HTR-8/SVneo (cell line): ENCODE results near the gene PODN.

ENCODE experiments used
- DNase-seq: peaks from one replicate; pipeline ENCODE4 v3.0.0; 2011; ENCODE audit warnings: low spot score, mixed read lengths; ENCODE audit not compliant: insufficient read length
- FAIRE-seq: peaks from 2 replicates; lab custom pipeline; 2011; peaks lifted over from hg19 to GRCh38; lab: Jason Lieb, UNC

Gene PODN

DNA sequence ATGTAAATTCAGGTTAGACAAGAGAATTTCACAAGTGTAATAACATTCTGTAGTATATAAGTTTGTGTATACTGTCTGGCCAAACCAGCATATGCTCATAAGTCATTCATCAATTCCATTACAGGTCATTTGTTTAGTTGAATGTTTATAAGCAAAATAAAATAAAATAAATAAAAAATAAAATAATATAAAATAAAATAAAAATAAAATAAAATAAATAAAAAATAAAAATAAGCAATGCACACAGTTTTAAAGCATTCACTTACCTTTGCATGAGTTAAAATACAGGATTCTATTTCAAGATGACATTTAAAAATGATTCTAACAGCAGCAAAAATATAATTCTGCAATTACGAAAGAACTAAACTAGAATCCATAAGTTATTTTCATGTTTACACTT lies 9.9 kb downstream of the PODN start:
- FAIRE-seq (no peak), DNase-seq (no peak)

DNA sequence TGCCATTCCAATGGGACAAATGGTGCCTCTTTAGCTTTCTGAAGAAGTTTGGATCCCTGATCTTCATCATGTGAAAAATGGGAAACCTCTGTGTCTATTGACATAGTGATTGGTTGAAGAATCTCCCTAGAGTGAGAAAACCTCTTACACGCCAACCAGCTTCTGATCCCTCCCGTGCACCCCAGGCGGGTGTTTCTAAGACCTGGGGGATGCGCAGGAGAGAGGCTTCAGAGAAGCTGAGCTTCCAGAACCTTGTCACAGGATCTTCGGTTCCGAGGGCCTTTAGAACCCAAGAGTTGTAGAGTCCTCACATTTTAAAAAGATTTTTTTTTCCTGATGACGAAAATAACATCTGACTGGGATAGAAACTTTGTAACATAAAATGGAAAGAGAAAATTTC lies 11.3 kb downstream of the PODN start:
- DNase-seq = no peak

DNA sequence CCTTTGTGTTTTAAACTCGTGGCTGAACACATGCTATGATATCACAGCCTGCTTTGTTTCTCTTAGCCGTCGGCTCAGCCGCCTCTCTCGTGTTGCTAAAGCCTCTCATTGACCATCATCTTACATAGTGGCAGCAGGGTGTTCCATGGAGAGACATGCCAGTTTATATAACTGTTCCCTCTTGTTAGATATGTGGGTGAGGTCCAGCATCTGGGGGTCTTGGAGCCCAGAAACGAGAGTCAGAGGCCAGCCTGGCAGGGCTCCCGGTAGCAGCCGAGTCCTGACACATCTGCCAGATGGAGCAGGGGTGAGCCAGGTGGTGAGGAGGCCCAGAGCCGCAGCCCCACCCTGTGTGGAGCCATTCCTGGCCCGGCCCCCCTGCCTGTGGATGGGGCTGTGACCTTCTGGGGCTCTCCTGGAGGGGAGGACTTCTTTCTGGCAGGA lies 11.9 kb downstream of the PODN start:
- no peak for FAIRE-seq

More for the DNA sequence above, 11.3 kb downstream of the PODN start:
- FAIRE-seq = no peak

DNA sequence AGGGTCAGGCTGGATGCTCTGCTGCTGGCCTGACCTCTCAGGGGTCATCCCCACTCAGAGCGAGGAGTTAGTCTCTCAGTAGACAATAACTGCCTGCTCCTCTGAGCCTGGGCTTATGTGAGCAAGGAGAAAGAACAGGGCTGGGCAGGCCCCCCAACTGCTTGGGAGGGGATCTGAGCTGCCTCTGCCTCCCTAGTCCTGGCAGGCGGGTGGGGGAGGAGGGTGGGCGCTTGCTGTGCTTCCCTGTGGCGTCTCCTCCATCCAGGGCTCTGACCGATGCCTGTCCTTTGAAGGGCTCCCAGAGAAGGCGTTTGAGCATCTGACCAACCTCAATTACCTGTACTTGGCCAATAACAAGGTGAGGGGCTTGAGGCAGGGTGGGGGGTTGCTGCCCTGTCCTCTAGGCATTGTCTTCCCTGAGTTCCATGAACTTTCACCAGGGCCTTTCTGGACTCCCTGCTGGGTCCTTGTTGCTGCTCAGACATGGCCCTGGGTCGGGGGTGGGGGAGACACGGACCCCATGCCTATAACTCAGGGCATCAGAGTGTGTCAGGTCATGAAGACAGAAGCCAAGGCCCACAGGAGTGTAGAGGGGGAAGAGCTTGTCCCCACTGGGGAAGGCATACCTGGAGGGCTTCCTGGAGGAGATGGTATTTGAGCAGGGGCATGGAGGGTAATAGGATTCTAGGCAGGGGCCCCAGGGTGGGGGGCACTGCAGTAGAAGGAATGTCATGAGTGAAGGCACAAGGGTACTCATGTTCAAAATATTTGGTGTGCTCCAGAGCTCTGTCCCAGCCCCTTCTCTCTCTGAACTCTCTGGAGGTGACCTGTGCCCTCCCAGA lies 12.5 kb downstream of the PODN start:
- FAIRE-seq (no peak), DNase-seq (no peak)

More for the DNA sequence above, 11.9 kb downstream of the PODN start:
- DNase-seq = no peak

- FAIRE-seq (no peak), DNase-seq (no peak)
These were observed 13.2 kb downstream of the PODN start for GRCh38 chr1:53075206-53075605.

DNA sequence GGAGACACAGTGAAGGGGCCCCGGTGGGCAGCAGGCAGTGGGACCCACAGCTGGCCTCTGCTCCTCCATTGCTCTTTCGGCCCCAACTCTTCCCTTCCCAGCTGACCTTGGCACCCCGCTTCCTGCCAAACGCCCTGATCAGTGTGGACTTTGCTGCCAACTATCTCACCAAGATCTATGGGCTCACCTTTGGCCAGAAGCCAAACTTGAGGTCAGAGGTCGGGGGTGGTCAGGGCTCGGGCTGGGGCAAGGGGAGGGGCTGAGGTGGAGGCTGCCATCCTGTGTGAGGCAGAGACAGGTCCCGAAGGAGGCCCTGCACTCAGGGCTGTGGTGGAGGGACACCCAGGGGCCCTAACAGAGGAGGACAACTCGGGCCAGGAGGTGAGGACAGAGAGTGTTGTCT lies 13.7 kb downstream of the PODN start:
- DNase-seq (no peak), FAIRE-seq (no peak)

GRCh38 chr1:53076165-53076564 lies 14.2 kb downstream of the PODN start:
- FAIRE-seq = no peak
- DNase-seq = no peak

- DNase-seq (no peak), FAIRE-seq (no peak)
These were observed 14.9 kb downstream of the PODN start for GRCh38 chr1:53076721-53077598.

GRCh38 chr1:53077599-53077965 lies 15.6 kb downstream of the PODN start:
- DNase-seq (no peak), FAIRE-seq (no peak)

GRCh38 chr1:53078333-53079101 lies 16.5 kb downstream of the PODN start:
- no peak for FAIRE-seq
- DNase-seq = no peak

DNA sequence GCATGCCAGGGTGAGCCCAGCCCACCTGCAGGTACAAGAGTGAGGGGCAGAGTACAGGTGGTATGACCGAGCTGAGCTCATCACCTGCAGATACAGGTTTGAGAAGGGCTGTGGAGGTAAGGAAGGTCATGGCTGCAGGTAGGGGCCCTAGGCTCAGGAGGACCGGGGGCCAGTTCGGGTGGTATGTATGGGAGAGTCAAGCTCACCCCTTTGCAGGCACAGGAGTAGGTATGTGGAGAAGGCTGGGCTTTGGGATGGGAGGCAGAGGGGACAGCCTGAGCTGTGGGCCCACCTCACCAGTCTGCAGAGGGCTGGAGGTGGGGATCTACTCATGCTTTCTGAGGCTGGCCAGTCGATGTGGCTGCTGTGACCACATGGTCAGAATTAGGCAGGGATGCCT lies 17.2 kb downstream of the PODN start:
- FAIRE-seq (no peak), DNase-seq (no peak)

- FAIRE-seq = no peak
These were observed 18.0 kb downstream of the PODN start for GRCh38 chr1:53080041-53080440.

GRCh38 chr1:53080769-53081168 lies 18.8 kb downstream of the PODN start:
- no peak for FAIRE-seq

More at GRCh38 chr1:53080041-53080440, 18.0 kb downstream of the PODN start:
- no peak for DNase-seq

DNA sequence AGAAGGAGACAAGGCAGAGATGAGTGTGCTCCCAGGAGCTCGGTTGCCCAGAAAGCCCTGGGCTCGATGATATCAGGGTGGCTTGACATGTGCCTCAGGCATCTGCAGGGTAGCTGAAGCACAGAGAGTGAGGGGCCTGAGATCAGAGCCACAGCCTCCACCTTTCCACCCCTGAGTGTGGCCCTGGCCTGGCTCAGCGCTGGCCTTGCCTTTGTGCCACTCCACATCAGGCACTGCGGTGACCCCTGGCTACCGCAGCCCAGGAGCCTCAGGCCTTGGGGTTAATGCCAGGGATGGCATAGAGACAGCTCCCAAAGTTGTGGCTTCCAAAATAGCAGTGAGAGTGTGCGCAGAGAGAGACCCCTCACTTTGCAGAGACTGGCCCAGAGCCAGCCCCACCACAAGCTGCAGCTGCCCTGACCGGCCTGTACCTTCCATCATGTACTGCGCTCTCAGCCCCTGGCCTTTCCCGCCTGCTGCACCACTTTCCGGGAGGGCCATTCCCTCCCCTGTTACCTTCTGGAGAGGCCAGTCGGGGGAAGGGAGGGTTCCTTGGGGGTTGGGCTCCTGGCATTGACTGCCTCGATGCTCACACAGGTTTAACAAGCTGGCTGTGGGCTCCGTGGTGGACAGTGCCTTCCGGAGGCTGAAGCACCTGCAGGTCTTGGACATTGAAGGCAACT lies 19.5 kb downstream of the PODN start:
- DNase-seq (no peak), FAIRE-seq (no peak)

More at GRCh38 chr1:53080769-53081168, 18.8 kb downstream of the PODN start:
- no peak for DNase-seq

DNA sequence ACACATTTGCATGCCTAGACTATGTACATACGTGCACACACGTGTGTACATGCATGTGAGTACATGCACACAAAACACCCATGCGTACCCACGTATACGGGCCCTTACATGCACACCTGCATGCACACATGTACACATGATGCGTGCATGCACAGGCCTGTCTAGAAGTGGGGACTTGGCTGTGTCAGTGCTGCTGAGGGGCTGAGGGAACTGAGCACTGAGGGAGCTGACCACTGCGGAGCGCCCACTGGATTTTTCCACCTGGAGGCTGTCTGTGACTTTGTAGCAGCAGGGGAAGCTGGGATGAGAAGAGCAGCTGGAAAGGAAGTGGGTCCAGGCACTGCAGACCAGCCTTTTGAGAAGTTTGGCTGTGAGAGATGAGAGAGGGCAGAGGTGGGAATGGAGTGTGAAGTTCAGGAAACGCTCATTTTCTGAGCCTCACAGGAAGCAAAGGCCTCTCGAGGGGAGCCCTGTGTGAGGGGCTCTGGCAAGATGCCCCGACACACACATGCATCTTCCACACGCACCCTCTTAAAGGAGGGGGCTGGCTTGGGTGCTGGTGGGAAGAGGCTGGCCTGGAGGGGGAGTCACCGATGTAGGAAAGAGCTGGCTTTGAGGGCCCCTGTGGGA lies 20.9 kb downstream of the PODN start:
- FAIRE-seq (no peak), DNase-seq (no peak)

DNA sequence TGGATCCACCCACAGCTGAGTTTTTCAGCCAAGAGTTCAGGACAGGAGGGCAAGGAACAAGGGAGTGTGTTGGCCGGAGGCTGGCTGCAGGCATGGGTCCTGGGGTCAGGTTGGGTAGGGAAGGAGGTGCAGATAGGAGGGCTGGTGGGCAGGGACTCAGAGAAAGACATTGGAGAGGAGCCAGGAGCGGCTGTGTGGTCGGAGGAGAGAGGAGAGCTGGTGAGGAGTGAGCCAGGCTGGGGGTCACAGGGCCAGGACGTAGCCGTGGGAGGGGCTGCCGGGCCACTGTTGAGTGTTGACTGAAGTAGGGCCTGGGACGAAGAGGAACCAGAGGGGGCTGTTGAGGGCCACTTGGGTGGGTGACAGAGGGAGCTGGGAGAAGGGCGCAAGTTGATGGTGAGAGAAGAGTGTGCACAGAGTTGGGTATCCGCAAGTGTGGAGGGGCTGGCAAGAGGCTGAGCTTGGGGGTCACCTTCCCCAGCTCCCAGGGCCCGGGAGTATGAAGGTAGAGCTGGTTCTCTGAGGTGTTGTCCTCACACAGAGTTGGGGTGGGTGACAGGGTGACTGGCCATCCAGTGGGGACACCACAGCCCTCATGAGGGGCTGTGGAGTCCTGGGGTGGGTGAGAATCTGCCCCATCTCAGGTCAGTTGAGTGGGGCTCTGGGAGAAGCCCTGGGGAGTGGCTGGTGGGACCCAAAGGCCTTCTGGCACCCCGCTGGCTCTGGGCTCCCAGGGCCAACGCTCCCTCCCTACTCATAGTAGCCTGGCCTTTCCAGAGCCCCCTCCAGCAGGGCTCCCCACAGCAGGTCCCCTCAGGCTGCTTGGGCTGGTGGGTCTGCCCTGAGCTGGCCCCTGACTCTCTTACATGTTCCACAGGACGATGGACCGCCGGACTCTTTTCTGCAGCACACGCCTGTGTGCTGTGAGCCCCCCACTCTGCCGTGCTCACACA lies 21.9 kb downstream of the PODN start:
- no peak for DNase-seq
- no peak for FAIRE-seq

DNA sequence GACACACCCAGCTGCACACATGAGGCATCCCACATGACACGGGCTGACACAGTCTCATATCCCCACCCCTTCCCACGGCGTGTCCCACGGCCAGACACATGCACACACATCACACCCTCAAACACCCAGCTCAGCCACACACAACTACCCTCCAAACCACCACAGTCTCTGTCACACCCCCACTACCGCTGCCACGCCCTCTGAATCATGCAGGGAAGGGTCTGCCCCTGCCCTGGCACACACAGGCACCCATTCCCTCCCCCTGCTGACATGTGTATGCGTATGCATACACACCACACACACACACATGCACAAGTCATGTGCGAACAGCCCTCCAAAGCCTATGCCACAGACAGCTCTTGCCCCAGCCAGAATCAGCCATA lies 22.6 kb downstream of the PODN start:
- FAIRE-seq = peak; percentile 9
- no peak for DNase-seq

- DNase-seq (no peak), FAIRE-seq (no peak)
These were observed 23.4 kb downstream of the PODN start for GRCh38 chr1:53085405-53085804.
